ENCODE data around the gene TAS2R41.

- TF ChIP-seq, protein P1, sequence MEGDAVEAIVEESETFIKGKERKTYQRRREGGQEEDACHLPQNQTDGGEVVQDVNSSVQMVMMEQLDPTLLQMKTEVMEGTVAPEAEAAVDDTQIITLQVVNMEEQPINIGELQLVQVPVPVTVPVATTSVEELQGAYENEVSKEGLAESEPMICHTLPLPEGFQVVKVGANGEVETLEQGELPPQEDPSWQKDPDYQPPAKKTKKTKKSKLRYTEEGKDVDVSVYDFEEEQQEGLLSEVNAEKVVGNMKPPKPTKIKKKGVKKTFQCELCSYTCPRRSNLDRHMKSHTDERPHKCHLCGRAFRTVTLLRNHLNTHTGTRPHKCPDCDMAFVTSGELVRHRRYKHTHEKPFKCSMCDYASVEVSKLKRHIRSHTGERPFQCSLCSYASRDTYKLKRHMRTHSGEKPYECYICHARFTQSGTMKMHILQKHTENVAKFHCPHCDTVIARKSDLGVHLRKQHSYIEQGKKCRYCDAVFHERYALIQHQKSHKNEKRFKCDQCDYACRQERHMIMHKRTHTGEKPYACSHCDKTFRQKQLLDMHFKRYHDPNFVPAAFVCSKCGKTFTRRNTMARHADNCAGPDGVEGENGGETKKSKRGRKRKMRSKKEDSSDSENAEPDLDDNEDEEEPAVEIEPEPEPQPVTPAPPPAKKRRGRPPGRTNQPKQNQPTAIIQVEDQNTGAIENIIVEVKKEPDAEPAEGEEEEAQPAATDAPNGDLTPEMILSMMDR (IDR thresholded peaks at IDR 0.05), result no peak
- TF ChIP-seq POLR2A (IDR thresholded peaks at IDR 0.05), result no peak
Measured at GRCh38 chr7:143485500-143485899, 7.8 kb downstream of the TAS2R41 start.
